Prostate gland (tissue), 2 donors: Measurements from ENCODE around the gene ASB7.

Source experiments
- CTCF ChIP-seq, 4 experiments: fragments of 200-600 bp in 2 of 4; fragments of 450-650 bp in 2 of 4; sonication (generic) in 2 of 4; IDR thresholded peaks; 1 replicate in 3 of 4; 2 replicates in 1 of 4; pipeline ENCODE4 v1.5.1; 2016 to 2019; ENCODE audit warnings: antibody characterized with exemption in 4 of 4, mild to moderate bottlenecking in 2 of 4, moderate library complexity in 2 of 4
- POLR2A ChIP-seq: fragments of 450-650 bp; IDR thresholded peaks from one replicate; pipeline ENCODE4 v1.6.1; 2016; ENCODE audit warnings: antibody characterized with exemption, mild to moderate bottlenecking

DNA sequence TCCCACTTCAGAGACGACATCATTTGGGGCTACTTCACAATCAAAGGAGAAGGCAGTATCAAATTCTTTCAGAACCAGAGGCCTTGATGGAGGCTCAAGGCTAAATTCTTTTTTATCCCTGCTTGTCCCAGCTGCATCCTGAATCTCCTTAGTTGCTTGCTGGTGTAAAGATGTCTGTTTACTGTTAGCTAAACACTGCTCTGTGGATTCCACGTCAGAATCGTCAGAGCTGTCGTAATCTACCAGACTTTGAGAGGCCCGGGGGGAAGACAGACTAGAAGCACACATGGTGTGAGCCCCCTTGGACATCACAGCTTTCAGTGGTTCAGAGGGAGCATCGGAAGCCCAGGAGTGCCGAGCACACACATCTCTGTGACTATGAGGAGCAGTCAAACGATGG, 33.0 kb upstream of the ASB7 start:
- TF ChIP-seq CTCF (IDR thresholded peaks at IDR 0.05) (no peak), POLR2A (no peak)
